Heart left ventricle (tissue), 13 donors: ENCODE measurements around the gene TUSC7.

ENCODE experiments used
- CTCF ChIP-seq, 12 donors: fragments of 200-600 bp; sonication (generic) in 4 of 12; IDR thresholded peaks; one replicate each; pipeline versions ENCODE4 v1.5.0 to v1.8.0; 2018 to 2022; ENCODE audit warnings: antibody characterized with exemption in 12 of 12, mild to moderate bottlenecking in 5 of 12
- POLR2A ChIP-seq, 2 donors: fragments of 450-650 bp; IDR thresholded peaks; one replicate each; pipeline ENCODE4 v1.6.1; 2017; ENCODE audit warnings: antibody characterized with exemption in 2 of 2, mild to moderate bottlenecking in 2 of 2, moderate library complexity in 2 of 2
- donor health status: ischemic (EF 13 %, LVEDD 7.1; RV severe dilation, severe dysfunction).
- donor health status: DM: no; HTN: yes; CAD: no.
- donor health status: DM: no; HTN: no; CAD: no.
- donor health status: ischemic (EF 25% LVEDD 6.9; RV normal size, moderate dysfunction).
- donor health status: ischemic (EF 25% LVEDD 5.7; RV mildly dilated, moderate dysfunction).
- donor health status: ischemic (EF 35%, LVEDD 5.7; RV mildly dilated, moderate dysfunction).
- donor health status: nonischemic (EF 11% LVEDD 7.7; RV severe dilation, severe dysfunction).
- donor health status: DM: yes; HTN: yes; CAD: no.
- donor health status: PGD.
- donor health status: ischemic (EF 29% LVEDD 5.4; RV normal size, mild dysfunction).
- donor health status: nonischemic (EF 23%, LVEDD 6.1; RV moderate dilation, normal function).

GRCh38 chr3:116717566-116717965 lies 8.0 kb downstream of the TUSC7 start:
- TF ChIP-seq CTCF (IDR thresholded peaks at IDR 0.05): no peak
- TF ChIP-seq POLR2A (IDR thresholded peaks at IDR 0.05): no peak
